ENCODE measurements around the gene SLCO1C1. TPM values are rescaled to one million over a fixed set of nuclear protein-coding genes. Genes with fewer than 3 reads are reported as not detected.

Gene SLCO1C1
- total RNA-seq, 1 experiment from 2014 or later = not detected

GRCh38 chr12:20718294-20718693 is 23.2 kb downstream of the SLCO1C1 start:
- no peaks in the 10 kb centered on the region for H3K27me3 ChIP-seq (ENCODE audit: insufficient read depth, low read depth)
- intact Hi-C loops (cut with micrococcal nuclease; ENCODE audit: unreplicated experiment) = no loop called here
- no peaks in the 10 kb centered on the region for H3K4me1 ChIP-seq (replicated peaks; ENCODE audit: insufficient read depth)
- no peak for DNase-seq
- H3K4me2 ChIP-seq = no peak overlapping the region
- H2AFZ ChIP-seq = no peak overlapping the region
- POLR2A ChIA-PET (ENCODE audit: unreplicated experiment) = no interaction called here
- H4K20me1 ChIP-seq (ENCODE audit: insufficient read depth) = no peaks in the 10 kb centered on the region
- no peaks in the 10 kb centered on the region for H3F3A ChIP-seq (ENCODE audit: insufficient read depth, low read depth)
- no peak for TF ChIP-seq EZH2 (IDR thresholded peaks at IDR 0.05; ENCODE audit: low read depth)
- no peak for TF ChIP-seq CTCF (conservative IDR thresholded peaks at IDR 0.05)
- no peak overlapping the region for H3K4me3 ChIP-seq
- CTCF ChIA-PET = no interaction called here
- no peaks in the 10 kb centered on the region for H3K9me2 ChIP-seq (ENCODE audit: insufficient read depth)
- H3K79me2 ChIP-seq (ENCODE audit: low read depth) = no peaks in the 10 kb centered on the region
- no peak overlapping the region for H3K27ac ChIP-seq
- H3K36me3 ChIP-seq (ENCODE audit: low read depth) = no peaks in the 10 kb centered on the region
- no peaks in the 10 kb centered on the region for H3K9me3 ChIP-seq (ENCODE audit: insufficient read depth, low read depth)
- no TSS peak for BruUV-seq (replicated peaks)

DNA sequence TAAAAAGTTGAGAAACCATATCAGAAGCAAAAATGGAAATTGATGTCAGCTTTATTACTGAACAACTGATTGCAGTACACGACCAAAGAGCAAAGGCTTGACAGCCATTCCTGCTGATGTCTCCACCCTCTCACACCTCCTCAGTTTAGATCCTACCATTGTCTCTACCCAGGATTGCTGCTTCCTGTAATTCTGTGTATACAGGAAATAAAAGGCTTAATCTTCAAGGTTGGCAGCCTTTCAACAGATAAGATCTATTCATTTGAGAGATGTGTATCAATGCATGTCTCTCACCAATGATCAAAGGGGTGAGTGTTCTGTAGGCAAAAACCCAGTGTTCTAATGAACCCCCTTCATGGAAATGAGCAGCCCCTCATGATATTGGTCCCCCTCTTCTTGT is 27.0 kb downstream of the SLCO1C1 start:
- no peaks in the 10 kb centered on the region for H3K36me3 ChIP-seq (ENCODE audit: low read depth)
- no peak overlapping the region for H3K27ac ChIP-seq
- no peaks in the 10 kb centered on the region for H3F3A ChIP-seq (ENCODE audit: insufficient read depth, low read depth)
- no peak overlapping the region for H3K4me2 ChIP-seq
- H3K79me2 ChIP-seq (ENCODE audit: low read depth) = no peaks in the 10 kb centered on the region
- H4K20me1 ChIP-seq (ENCODE audit: insufficient read depth) = no peaks in the 10 kb centered on the region
- no peaks in the 10 kb centered on the region for H3K9me2 ChIP-seq (ENCODE audit: insufficient read depth)
- no peak for TF ChIP-seq EZH2 (IDR thresholded peaks at IDR 0.05; ENCODE audit: low read depth)
- TF ChIP-seq CTCF (conservative IDR thresholded peaks at IDR 0.05) = no peak
- intact Hi-C loops (cut with micrococcal nuclease; ENCODE audit: unreplicated experiment) = no loop called here
- H3K27me3 ChIP-seq (ENCODE audit: insufficient read depth, low read depth) = no peaks in the 10 kb centered on the region
- no TSS peak for BruUV-seq (replicated peaks)
- POLR2A ChIA-PET (ENCODE audit: unreplicated experiment) = no interaction called here
- H3K4me1 ChIP-seq (replicated peaks; ENCODE audit: insufficient read depth) = no peaks in the 10 kb centered on the region
- H3K4me3 ChIP-seq = no peak overlapping the region
- no peak for DNase-seq
- CTCF ChIA-PET = no interaction called here
- H2AFZ ChIP-seq = no peak overlapping the region
- no peaks in the 10 kb centered on the region for H3K9me3 ChIP-seq (ENCODE audit: insufficient read depth, low read depth)

- H4K20me1 ChIP-seq (ENCODE audit: insufficient read depth) = no peaks in the 10 kb centered on the region
- no peaks in the 10 kb centered on the region for H3K9me3 ChIP-seq (ENCODE audit: insufficient read depth, low read depth)
- no peaks in the 10 kb centered on the region for H3K9me2 ChIP-seq (ENCODE audit: insufficient read depth)
- no peak overlapping the region for H2AFZ ChIP-seq
- no peaks in the 10 kb centered on the region for H3K79me2 ChIP-seq (ENCODE audit: low read depth)
- ChIA-PET POLR2A (ENCODE audit: unreplicated experiment) (no interaction called here), CTCF (no interaction called here)
- no peak overlapping the region for H3K27ac ChIP-seq
- no peak for TF ChIP-seq EZH2 (IDR thresholded peaks at IDR 0.05; ENCODE audit: low read depth)
- no peak for TF ChIP-seq CTCF (conservative IDR thresholded peaks at IDR 0.05)
- H3F3A ChIP-seq (ENCODE audit: insufficient read depth, low read depth) = no peaks in the 10 kb centered on the region
- no TSS peak for BruUV-seq (replicated peaks)
- H3K27me3 ChIP-seq (ENCODE audit: insufficient read depth, low read depth) = no peaks in the 10 kb centered on the region
- no peak overlapping the region for H3K4me3 ChIP-seq
- intact Hi-C loops (cut with micrococcal nuclease; ENCODE audit: unreplicated experiment) = loop anchor here (2.0 kb wide), 1 partner anchor 440 kb away; no protein-coding TSS in a partner anchor
- no peak for DNase-seq
- H3K4me1 ChIP-seq (replicated peaks; ENCODE audit: insufficient read depth) = no peaks in the 10 kb centered on the region
- H3K4me2 ChIP-seq = no peak overlapping the region
- H3K36me3 ChIP-seq (ENCODE audit: low read depth) = no peaks in the 10 kb centered on the region
Measured at GRCh38 chr12:20731274-20731673, 36.1 kb downstream of the SLCO1C1 start.

Measured in PC-9 (cell line).